Activated CD4-positive, alpha-beta T cell treated with anti-CD3 and anti-CD28 coated beads for 36 hours (primary cell): ENCODE results near the gene TARP.

Experiments used
- ATAC-seq: fragments of 200-7000 bp; cut with Tn5 transposase; one replicate; pipeline ENCODE4 v1.10.0; 2021; ENCODE audit warnings: mild to moderate bottlenecking, moderate library complexity
- CTCF ChIA-PET: fragments of 350-600 bp; sonication (Branson Sonifier 250); formaldehyde crosslinking; loops from one replicate; lab custom pipeline; 2021; ENCODE audit warnings: antibody characterized with exemption; lab: Charles Lee
- POLR2A ChIA-PET: fragments of 350-600 bp; sonication (Branson Sonifier 250); formaldehyde crosslinking; loops from one replicate; lab custom pipeline; 2021; ENCODE audit warnings: antibody characterized with exemption, inconsistent platforms; lab: Charles Lee
- DNase-seq: peaks from one replicate; pipeline ENCODE4 v3.0.0-alpha.2; 2020
- H3K27ac Mint-ChIP-seq: one replicate; pipeline ENCODE4 v1.8.0; 2021; ENCODE audit warnings: mixed read lengths
- H3K27me3 Mint-ChIP-seq: one replicate; pipeline ENCODE4 v1.8.0; 2021; ENCODE audit warnings: mixed read lengths
- H3K36me3 Mint-ChIP-seq: one replicate; pipeline ENCODE4 v1.8.0; 2021; ENCODE audit warnings: low read depth, mixed read lengths
- H3K4me1 Mint-ChIP-seq: one replicate; pipeline ENCODE4 v1.8.0; 2021; ENCODE audit warnings: mixed read lengths
- H3K4me3 Mint-ChIP-seq: one replicate; pipeline ENCODE4 v1.8.0; 2021; ENCODE audit warnings: mild to moderate bottlenecking, moderate library complexity, mixed read lengths
- H3K9me3 Mint-ChIP-seq: one replicate; pipeline ENCODE4 v1.8.0; 2021; ENCODE audit warnings: low read depth, mixed read lengths
- intact Hi-C, 2 experiments: fragments of 100-400 bp; cut with DNase I in 1 of 2; cut with micrococcal nuclease in 1 of 2; formaldehyde crosslinking; loops; one replicate each; pipeline versions ENCODE4 v1.14.2 to v1.15.1; 2022 to 2024; cut with DNase I, micrococcal nuclease

Gene TARP

DNA sequence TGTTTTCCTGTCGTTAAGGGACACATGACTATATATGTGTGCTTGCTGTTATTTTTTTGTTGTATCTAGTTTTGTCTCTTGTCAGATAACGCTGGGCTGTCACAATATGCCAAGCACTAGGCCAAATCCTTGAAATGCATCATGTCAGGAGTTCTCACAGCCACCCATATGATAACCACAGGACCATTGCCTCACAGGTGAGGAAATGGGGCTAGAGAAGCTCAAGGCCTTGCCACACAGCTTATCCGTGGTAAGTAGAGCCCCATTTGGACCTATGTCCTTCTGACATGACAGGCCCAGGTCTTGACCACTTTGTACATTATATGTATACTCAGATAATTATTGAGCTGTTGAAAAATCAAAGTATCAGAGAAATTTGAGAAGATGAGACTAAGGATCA lies 42.0 kb upstream of the TARP start:
- intact Hi-C loops, result loop anchor here in 1 of 2 experiments (5.0 kb wide), 2 partner anchors 83 to 98 kb away; no protein-coding TSS in a partner anchor
- H3K4me1 Mint-ChIP-seq, result peaks cover 13% of the 10 kb centered on the region
- H3K9me3 Mint-ChIP-seq, result no peaks in the 10 kb centered on the region
- H3K4me3 Mint-ChIP-seq, result no peak overlapping the region
- DNase-seq (no peak), ATAC-seq (no peak)
- H3K27me3 Mint-ChIP-seq, result no peaks in the 10 kb centered on the region
- ChIA-PET CTCF (interaction anchor here (0.6 kb wide), 1 partner anchor 59 kb away, joined by 4 read pairs; no protein-coding TSS in a partner anchor), POLR2A (no interaction called here)
- H3K36me3 Mint-ChIP-seq, result no peaks in the 10 kb centered on the region
- no peak overlapping the region for H3K27ac Mint-ChIP-seq

DNA sequence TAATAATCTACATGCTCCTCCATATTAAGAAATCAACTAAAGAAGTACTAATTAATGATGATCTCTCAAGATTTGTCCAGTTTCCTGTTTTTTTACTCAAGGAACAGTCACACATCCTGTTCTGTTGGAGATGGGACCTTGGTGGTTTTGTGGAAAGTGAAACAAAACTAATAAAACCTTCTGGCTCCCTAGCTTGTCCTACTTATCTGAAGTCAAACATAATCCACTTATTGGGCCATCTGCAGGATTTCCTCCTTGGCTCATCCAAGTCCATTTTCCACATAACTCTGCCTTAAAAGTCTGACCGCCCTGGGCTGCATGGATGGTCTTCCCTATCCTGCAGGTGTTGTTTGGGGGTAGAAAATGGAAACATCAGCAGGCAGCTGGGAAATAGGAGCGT lies 39.4 kb upstream of the TARP start:
- DNase-seq, result no peak
- H3K27me3 Mint-ChIP-seq, result no peaks in the 10 kb centered on the region
- CTCF ChIA-PET, result interaction anchor here (0.6 to 1.0 kb wide), 2 partner anchors 51 to 52 kb away, joined by 3 to 4 read pairs; no protein-coding TSS in a partner anchor
- H3K36me3 Mint-ChIP-seq, result no peaks in the 10 kb centered on the region
- ATAC-seq, result no peak
- H3K4me1 Mint-ChIP-seq, result peaks cover 5% of the 10 kb centered on the region
- intact Hi-C loops, result no loop called here
- POLR2A ChIA-PET, result no interaction called here
- H3K9me3 Mint-ChIP-seq, result no peaks in the 10 kb centered on the region
- no peak overlapping the region for H3K27ac Mint-ChIP-seq
- H3K4me3 Mint-ChIP-seq, result no peak overlapping the region

DNA sequence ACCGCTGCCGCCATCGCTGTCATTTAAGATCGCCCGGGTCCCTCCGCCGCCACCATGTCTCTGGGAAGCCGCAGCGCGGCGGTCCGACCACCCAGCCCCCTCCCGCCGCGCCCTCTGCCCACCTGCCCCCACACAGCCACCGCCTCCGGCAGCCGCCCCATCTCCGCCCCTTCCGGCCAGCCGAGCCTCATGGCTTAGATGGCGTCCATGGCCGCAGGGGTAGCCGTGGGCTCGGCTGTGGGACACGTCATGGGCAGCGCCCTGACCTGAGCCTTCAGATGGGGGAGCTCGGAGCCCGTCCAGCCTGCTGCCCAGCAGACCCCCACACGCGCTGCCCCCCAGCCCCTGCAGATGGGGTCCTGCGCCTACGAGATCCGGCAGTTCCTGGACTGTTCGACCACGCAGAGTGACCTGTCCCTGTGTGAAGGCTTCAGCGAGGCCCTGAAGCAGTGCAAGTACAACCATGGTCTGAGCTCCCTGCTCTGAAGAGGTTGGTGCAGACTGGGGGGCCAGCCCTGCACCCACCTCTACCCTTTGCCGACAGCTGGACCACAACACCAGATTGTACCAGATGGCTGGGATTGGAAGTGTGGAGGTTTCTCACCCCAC lies 38.0 kb upstream of the TARP start:
- H3K4me1 Mint-ChIP-seq, result peaks cover 9% of the 10 kb centered on the region
- H3K27ac Mint-ChIP-seq, result peak overlapping the region; percentile 51
- POLR2A ChIA-PET, result no interaction called here

DNA sequence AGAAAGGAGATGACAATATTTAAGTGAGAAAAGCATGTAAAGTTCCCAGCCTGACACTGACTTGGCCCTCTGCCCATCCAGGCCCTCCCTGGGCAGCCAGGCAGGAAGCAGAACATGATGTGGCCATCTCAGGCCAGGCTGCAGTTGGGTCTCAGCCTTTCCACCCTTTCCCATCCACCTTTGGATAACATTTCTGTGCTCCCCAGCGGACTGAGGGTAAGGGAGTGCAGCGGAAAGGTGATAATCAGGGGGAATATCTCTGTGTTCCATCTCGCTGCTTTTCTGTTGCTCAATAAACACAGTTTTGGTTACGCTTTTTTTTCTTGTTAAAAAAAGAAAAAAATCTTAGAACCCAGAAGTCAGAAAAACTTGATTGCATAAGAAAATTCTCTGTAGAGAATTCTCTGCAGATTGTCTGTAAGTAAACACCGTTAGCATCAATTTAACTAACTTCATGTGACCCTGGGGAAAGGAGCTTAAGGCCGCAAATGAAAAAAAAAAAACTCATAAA lies 37.2 kb upstream of the TARP start:
- Mint-ChIP-seq H3K27ac (no peak overlapping the region), H3K27me3 (no peaks in the 10 kb centered on the region), H3K4me3 (peak overlapping the region; percentile 57), H3K9me3 (no peaks in the 10 kb centered on the region), H3K4me1 (peaks cover 9% of the 10 kb centered on the region), H3K36me3 (no peaks in the 10 kb centered on the region)
- ChIA-PET CTCF (no interaction called here), POLR2A (no interaction called here)
- ATAC-seq, result no peak
- DNase-seq, result no peak
- intact Hi-C loops, result no loop called here

More for the DNA sequence above, 38.0 kb upstream of the TARP start:
- Mint-ChIP-seq H3K4me3 (peak overlapping the region; percentile 57), H3K9me3 (no peaks in the 10 kb centered on the region), H3K27me3 (no peaks in the 10 kb centered on the region), H3K36me3 (no peaks in the 10 kb centered on the region)
- CTCF ChIA-PET, result interaction anchor here (0.8 to 1.4 kb wide), 2 partner anchors 24 to 95 kb away, joined by 3 read pairs; no protein-coding TSS in a partner anchor
- intact Hi-C loops, result no loop called here
- no peak for ATAC-seq
- DNase-seq, result peak; percentile 22

DNA sequence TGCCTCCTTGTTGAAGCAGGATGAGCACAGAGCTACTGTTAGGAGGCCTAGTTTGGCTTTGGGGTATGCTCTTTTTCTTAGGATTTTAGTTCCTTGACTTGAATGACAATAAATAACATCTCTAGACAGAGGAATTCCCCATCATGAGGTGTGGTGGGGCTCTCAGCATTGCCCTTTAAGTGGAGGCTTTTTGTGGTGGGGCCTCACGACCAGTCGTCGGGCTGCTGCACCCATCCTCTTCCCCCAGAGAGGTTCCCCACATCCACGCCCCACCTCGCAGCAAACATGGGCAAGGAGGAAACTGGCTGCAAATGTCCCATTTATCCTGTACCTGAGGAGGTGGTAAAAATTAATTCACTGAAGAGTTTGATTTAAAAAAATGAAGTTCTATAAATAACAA lies 36.1 kb upstream of the TARP start:
- H3K4me3 Mint-ChIP-seq, result no peak overlapping the region

DNA sequence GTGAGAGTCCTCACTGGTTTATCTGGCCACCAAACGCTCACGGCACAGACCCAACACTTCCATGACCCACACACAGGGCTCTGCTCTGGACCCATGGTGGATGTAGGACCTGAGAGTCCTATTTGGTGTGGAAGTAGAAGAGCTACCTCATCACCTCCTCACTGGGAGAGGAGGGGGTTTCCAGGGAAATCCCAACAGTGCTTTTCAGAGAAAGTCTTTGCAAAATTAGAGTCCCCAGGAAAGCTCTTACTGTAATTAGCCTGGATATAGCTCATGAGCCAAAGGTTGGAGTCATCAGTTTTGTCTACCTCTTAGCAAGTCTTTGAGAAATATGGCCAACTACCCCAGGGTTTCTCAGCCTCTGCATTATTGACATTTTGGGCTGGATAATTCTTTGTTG lies 34.7 kb upstream of the TARP start:
- no peak overlapping the region for H3K27ac Mint-ChIP-seq
- ChIA-PET CTCF (no interaction called here), POLR2A (no interaction called here)
- peaks cover 12% of the 10 kb centered on the region for H3K4me1 Mint-ChIP-seq
- ATAC-seq (no peak), DNase-seq (no peak)
- intact Hi-C loops, result no loop called here
- H3K27me3 Mint-ChIP-seq, result no peaks in the 10 kb centered on the region
- no peaks in the 10 kb centered on the region for H3K9me3 Mint-ChIP-seq
- H3K4me3 Mint-ChIP-seq, result no peak overlapping the region
- no peaks in the 10 kb centered on the region for H3K36me3 Mint-ChIP-seq

More for the DNA sequence above, 36.1 kb upstream of the TARP start:
- CTCF ChIA-PET, result no interaction called here
- Mint-ChIP-seq H3K27me3 (no peaks in the 10 kb centered on the region), H3K9me3 (no peaks in the 10 kb centered on the region), H3K36me3 (no peaks in the 10 kb centered on the region), H3K27ac (no peak overlapping the region), H3K4me1 (peaks cover 11% of the 10 kb centered on the region)
- intact Hi-C loops, result no loop called here
- peak; percentile 16 for DNase-seq
- POLR2A ChIA-PET, result no interaction called here
- ATAC-seq, result no peak

DNA sequence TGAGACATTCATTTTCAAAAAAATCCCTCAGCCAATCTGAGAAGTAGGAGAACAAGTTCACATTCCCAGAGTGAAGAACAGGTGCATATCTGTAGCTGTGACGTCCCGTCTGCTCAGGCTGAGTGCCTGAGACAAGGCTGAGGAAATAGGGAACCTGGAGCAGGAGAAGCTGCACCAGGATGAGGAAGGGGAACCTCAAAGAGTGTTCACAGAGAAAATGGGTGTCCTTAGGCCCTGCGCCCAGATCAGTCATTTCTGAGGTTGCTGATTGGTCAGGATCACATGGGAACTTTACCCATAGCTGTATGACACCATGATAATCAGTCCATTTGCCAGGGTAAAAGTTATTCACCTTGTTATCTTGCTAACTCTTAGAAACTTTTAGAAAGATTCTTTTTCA lies 34.2 kb upstream of the TARP start:
- no peak for ATAC-seq
- H3K27me3 Mint-ChIP-seq, result no peaks in the 10 kb centered on the region
- H3K36me3 Mint-ChIP-seq, result no peaks in the 10 kb centered on the region
- H3K4me3 Mint-ChIP-seq, result no peak overlapping the region
- CTCF ChIA-PET, result interaction anchor here (1.1 kb wide), 1 partner anchor 61 kb away, joined by 3 read pairs; no protein-coding TSS in a partner anchor
- no peaks in the 10 kb centered on the region for H3K9me3 Mint-ChIP-seq
- intact Hi-C loops, result no loop called here
- H3K4me1 Mint-ChIP-seq, result peaks cover 12% of the 10 kb centered on the region
- POLR2A ChIA-PET, result no interaction called here
- no peak overlapping the region for H3K27ac Mint-ChIP-seq
- no peak for DNase-seq

DNA sequence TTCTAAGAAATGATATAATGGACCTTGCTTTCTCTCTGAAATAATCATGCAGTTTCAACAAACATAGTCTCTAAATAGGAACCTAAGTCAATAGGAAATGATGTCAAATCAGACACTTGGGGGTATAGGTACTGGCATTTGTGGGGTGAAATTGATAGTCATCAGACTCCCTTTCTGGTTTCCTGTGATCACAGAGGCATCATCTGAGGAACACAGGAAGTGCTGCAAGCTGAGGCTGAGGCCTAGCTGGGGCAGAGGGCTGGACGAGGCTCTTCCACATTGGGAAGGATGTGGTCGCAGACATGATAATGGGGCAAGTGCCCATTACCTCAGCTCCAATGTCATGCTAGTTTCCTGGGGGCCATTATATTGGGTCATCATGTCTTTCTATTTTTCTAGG lies 33.5 kb upstream of the TARP start:
- ATAC-seq (peak; percentile 25), DNase-seq (no peak)
- Mint-ChIP-seq H3K9me3 (no peaks in the 10 kb centered on the region), H3K4me1 (peaks cover 12% of the 10 kb centered on the region), H3K4me3 (no peak overlapping the region), H3K27me3 (no peaks in the 10 kb centered on the region), H3K36me3 (no peaks in the 10 kb centered on the region), H3K27ac (no peak overlapping the region)
- ChIA-PET CTCF (interaction anchor here (0.6 to 1.1 kb wide), 2 partner anchors 62 to 119 kb away, joined by 3 read pairs; no protein-coding TSS in a partner anchor), POLR2A (no interaction called here)
- intact Hi-C loops, result no loop called here

DNA sequence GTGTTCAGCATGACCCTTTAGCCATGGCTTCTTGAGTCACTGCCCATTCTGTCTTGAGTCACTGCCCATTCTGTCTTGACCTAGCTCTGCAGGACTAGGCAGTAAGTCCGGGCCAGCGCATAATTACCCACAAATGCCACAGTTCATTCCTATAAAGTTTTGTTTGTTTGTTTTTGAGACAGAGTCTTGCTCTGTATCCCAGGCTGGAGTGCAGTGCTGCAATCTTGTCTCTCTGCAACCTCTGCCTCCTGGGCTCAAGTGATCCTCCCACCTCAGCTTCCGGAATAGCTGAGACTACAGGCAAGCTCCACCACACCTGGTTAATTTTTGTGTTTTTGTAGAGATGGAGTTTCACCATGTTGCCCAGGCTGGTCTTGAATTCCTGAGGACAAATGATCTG lies 32.7 kb upstream of the TARP start:
- intact Hi-C loops, result no loop called here
- no peak overlapping the region for H3K27ac Mint-ChIP-seq
- no peak overlapping the region for H3K4me3 Mint-ChIP-seq

DNA sequence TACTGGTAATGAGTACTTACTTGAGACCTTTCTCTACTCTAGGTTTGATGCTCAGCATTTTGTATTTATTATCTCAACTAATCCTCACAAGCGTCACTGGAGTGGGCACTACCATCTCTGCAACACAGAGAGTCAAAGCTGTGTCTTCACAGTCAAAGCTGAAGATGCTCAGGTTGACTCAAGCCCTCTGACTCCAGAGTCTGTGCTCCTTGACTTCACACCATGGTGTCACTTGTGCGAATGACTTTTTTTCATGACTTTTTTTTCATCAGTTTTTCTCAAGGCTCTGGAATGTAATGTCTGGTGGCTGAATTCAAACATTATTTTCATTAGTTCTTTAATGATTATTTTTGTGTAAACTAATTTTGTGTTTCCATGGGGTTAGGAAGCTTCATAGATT lies 30.4 kb upstream of the TARP start:
- ATAC-seq (peak; percentile 76), DNase-seq (peak; percentile 32)
- ChIA-PET POLR2A (no interaction called here), CTCF (interaction anchor here (1.3 kb wide), 1 partner anchor 88 kb away, joined by 3 read pairs; no protein-coding TSS in a partner anchor)
- Mint-ChIP-seq H3K9me3 (no peaks in the 10 kb centered on the region), H3K27me3 (no peaks in the 10 kb centered on the region), H3K36me3 (no peaks in the 10 kb centered on the region), H3K27ac (no peak overlapping the region), H3K4me3 (peak overlapping the region; percentile 58), H3K4me1 (peaks cover 9% of the 10 kb centered on the region)
- intact Hi-C loops, result no loop called here

More for the DNA sequence above, 32.7 kb upstream of the TARP start:
- no peaks in the 10 kb centered on the region for H3K9me3 Mint-ChIP-seq
- ATAC-seq, result no peak
- CTCF ChIA-PET, result interaction anchor here (0.6 kb wide), 1 partner anchor 119 kb away, joined by 3 read pairs; no protein-coding TSS in a partner anchor
- POLR2A ChIA-PET, result no interaction called here
- H3K27me3 Mint-ChIP-seq, result no peaks in the 10 kb centered on the region
- peaks cover 12% of the 10 kb centered on the region for H3K4me1 Mint-ChIP-seq
- no peaks in the 10 kb centered on the region for H3K36me3 Mint-ChIP-seq
- no peak for DNase-seq

DNA sequence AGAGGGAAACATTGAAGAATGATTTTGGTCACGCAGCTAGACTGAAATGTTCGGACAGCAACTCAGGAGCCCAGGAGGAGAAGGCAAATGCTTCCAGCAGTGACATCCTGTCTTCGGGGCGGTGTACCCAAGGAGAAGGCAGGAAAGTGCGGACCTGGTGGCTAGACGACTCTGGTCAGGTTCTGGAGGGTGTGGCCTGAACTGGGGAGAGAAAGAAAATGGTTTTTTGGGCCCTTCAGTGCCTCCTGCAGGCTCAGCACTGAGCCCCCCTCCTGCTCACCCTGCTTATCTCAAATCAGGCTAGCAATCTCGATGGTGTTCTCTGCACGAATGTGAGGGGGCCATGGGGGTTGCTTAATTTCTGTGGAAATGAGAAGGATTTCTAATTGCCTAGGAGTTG lies 26.7 kb upstream of the TARP start:
- no peaks in the 10 kb centered on the region for H3K36me3 Mint-ChIP-seq

More for the DNA sequence above, 26.7 kb upstream of the TARP start:
- ChIA-PET CTCF (no interaction called here), POLR2A (no interaction called here)
- ATAC-seq, result peak; percentile 55
- Mint-ChIP-seq H3K27ac (peak overlapping the region; percentile 69), H3K4me3 (peak overlapping the region; percentile 70), H3K27me3 (no peaks in the 10 kb centered on the region), H3K4me1 (peaks cover 4% of the 10 kb centered on the region), H3K9me3 (no peaks in the 10 kb centered on the region)
- peak; percentile 15 for DNase-seq
- intact Hi-C loops, result loop anchor here (1.0 to 2.0 kb wide), 2 partner anchors 25 to 48 kb away; no protein-coding TSS in a partner anchor
